ENCODE data around the gene RBM12. TPM values are rescaled to one million over a fixed set of nuclear protein-coding genes. Genes with fewer than 3 reads are reported as not detected.

The RBM12 gene
- total and polyA plus RNA-seq, 7 experiments from 2014 or later = 48.9 to 122 (median 113) TPM

- DNase-seq (peak; percentile 71 to 87 (median 82)), ATAC-seq (peak; percentile 92)
- peaks cover 9 to 39% (median 15%) of the 10 kb centered on the region in 3 experiments for H3K36me3 ChIP-seq (ENCODE audit: control insufficient read depth in 2 of 3, insufficient read depth in 3 of 3, low read length in 3 of 3)
- peak within 1 kb of the TSS; percentile 87 for H3K27ac ChIP-seq (ENCODE audit: low read depth, low read length)
- peak within 1 kb of the TSS; percentile 95 to 99 (median 97) for H3K27ac Mint-ChIP-seq
- intact Hi-C loops (cut with micrococcal nuclease) = loop anchor here (1.0 to 2.0 kb wide), 9 partner anchors 35 to 244 kb away; partner anchors contain the start of genes CPNE1 (in 2 of the 2), PHF20 (in 2 of the 2), RBM12 (in 2 of the 2) and RBM39 (in 2 of the 2)
- peaks cover 0 to 18% (median 0%) of the 10 kb centered on the region in 11 donors for H3K9me3 Mint-ChIP-seq
- ChIA-PET CTCF (interaction anchor here (0.6 to 1.5 kb wide), 3 partner anchors 98 to 186 kb away, joined by 3 read pairs; no protein-coding TSS in a partner anchor), POLR2A (interaction anchor here (0.6 to 8.5 kb wide), 21 partner anchors 12 to 462 kb away, joined by 3 to 85 read pairs (median 4); partner anchors contain the start of genes CEP250, PHF20, RBM39 and SCAND1)
- H3K4me3 Mint-ChIP-seq = peak within 1 kb of the TSS; percentile 90 to 99 (median 98)
- H3K9me3 ChIP-seq (ENCODE audit: control insufficient read depth in 2 of 3, low read length in 3 of 3) = no peaks in the 10 kb centered on the region
- peaks cover 13 to 16% of the 10 kb centered on the region in 2 donors for H3K4me1 ChIP-seq (ENCODE audit: control insufficient read depth in 2 of 2, insufficient read depth in 2 of 2, low read length in 2 of 2)
- peak within 1 kb of the TSS; percentile 89 for H3K4me3 ChIP-seq (ENCODE audit: low read length)
- no peaks in the 10 kb centered on the region for H3K27me3 ChIP-seq (ENCODE audit: control insufficient read depth in 2 of 2, insufficient read depth in 2 of 2, low read length in 2 of 2)
- H3K4me1 Mint-ChIP-seq = peaks cover 15 to 66% (median 52%) of the 10 kb centered on the region in 7 donors
- no peaks in the 10 kb centered on the region for H3K27me3 Mint-ChIP-seq
- H3K36me3 Mint-ChIP-seq = peaks cover 13 to 24% (median 17%) of the 10 kb centered on the region in 5 donors
Observed at GRCh38 chr20:35699127-35699956, 34.6 kb upstream of the RBM12 start, which contains the start of the genes NFS1 and ROMO1. NFS1 (minus strand) TSS chr20:35699352; CDS start chr20:35699288, 64 bp downstream. ROMO1 (plus strand) TSS chr20:35699405; CDS start chr20:35699633, 228 bp downstream.

- intact Hi-C loops (cut with micrococcal nuclease) = loop anchor here (1.0 to 2.0 kb wide), 10 partner anchors 34 to 243 kb away; partner anchors contain the start of genes CPNE1 (in 2 of the 2), PHF20 (in 2 of the 2), RBM12 (in 2 of the 2) and RBM39 (in 2 of the 2)
- Mint-ChIP-seq H3K4me3 (peak overlapping the region; percentile 90 to 99 (median 98)), H3K4me1 (peaks cover 15 to 59% (median 48%) of the 10 kb centered on the region in 7 donors), H3K9me3 (peaks cover 0 to 18% (median 0%) of the 10 kb centered on the region in 11 donors), H3K36me3 (peaks cover 6 to 20% (median 12%) of the 10 kb centered on the region in 5 donors), H3K27ac (peak overlapping the region; percentile 92 to 99 (median 95)), H3K27me3 (no peaks in the 10 kb centered on the region)
- H3K4me1 ChIP-seq (ENCODE audit: control insufficient read depth in 2 of 2, insufficient read depth in 2 of 2, low read length in 2 of 2) = peaks cover 13 to 16% of the 10 kb centered on the region in 2 donors
- H3K27me3 ChIP-seq (ENCODE audit: control insufficient read depth in 2 of 2, insufficient read depth in 2 of 2, low read length in 2 of 2) = no peaks in the 10 kb centered on the region
- no peak for DNase-seq
- H3K9me3 ChIP-seq (ENCODE audit: control insufficient read depth in 2 of 3, low read length in 3 of 3) = no peaks in the 10 kb centered on the region
- H3K4me3 ChIP-seq (ENCODE audit: low read length) = peak overlapping the region; percentile 89
- ChIA-PET POLR2A (interaction anchor here (0.6 to 8.5 kb wide), 12 partner anchors 16 to 256 kb away, joined by 3 to 85 read pairs (median 4); partner anchors contain the start of genes CEP250, PHF20, RBM39 and SCAND1), CTCF (interaction anchor here (1.5 kb wide), 1 partner anchor 187 kb away, joined by 3 read pairs; no protein-coding TSS in a partner anchor)
- H3K27ac ChIP-seq (ENCODE audit: low read depth, low read length) = peak overlapping the region; percentile 87
- peaks cover 6 to 39% (median 9%) of the 10 kb centered on the region in 3 experiments for H3K36me3 ChIP-seq (ENCODE audit: control insufficient read depth in 2 of 3, insufficient read depth in 3 of 3, low read length in 3 of 3)
- ATAC-seq = peak; percentile 26
Observed at GRCh38 chr20:35698298-35699126, 33.8 kb upstream of the RBM12 start.

DNA sequence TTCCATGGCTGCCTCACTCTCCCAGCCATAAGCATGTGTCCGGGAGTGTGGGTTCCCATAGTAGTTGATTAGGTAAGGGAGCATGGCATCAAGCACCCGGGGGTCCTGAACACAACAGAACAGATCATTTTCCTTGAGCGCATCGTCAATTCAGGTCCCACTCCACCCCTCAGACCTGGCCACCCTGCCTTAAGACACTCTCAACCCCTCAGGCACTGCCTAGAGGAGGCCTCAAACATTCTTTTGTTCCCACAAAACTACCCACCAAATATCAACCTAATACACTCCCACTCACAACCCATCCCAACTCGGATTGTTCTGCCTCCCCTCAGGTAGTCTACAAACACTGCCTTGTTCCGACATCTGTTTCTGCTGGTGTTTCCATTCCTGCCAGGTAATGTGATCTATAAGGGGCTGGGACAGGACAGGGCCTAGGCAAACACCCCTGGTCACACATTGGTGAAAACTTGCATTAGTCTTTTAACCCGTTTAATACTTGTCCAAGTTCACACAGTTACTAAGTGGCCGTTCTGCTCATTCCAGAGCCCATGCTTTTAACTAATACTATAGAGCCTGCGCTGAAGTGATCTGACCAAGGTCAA is 33.1 kb upstream of the RBM12 start:
- Mint-ChIP-seq H3K36me3 (peaks cover 5 to 20% (median 11%) of the 10 kb centered on the region in 5 donors), H3K9me3 (peaks cover 0 to 16% (median 0%) of the 10 kb centered on the region in 11 donors), H3K27me3 (no peaks in the 10 kb centered on the region), H3K4me3 (peak overlapping the region; percentile 90 to 99 (median 98)), H3K4me1 (peaks cover 16 to 54% (median 44%) of the 10 kb centered on the region in 7 donors), H3K27ac (peak overlapping the region; percentile 61 to 97 (median 94))
- ATAC-seq = no peak
- Histone ChIP-seq H3K27me3 (ENCODE audit: control insufficient read depth in 2 of 2, insufficient read depth in 2 of 2, low read length in 2 of 2) (no peaks in the 10 kb centered on the region), H3K9me3 (ENCODE audit: control insufficient read depth in 2 of 3, low read length in 3 of 3) (no peaks in the 10 kb centered on the region), H3K36me3 (ENCODE audit: control insufficient read depth in 2 of 3, insufficient read depth in 3 of 3, low read length in 3 of 3) (peaks cover 4 to 45% (median 9%) of the 10 kb centered on the region in 3 experiments), H3K4me3 (ENCODE audit: low read length) (peak overlapping the region; percentile 89), H3K27ac (ENCODE audit: low read depth, low read length) (peak overlapping the region; percentile 87), H3K4me1 (ENCODE audit: control insufficient read depth in 2 of 2, insufficient read depth in 2 of 2, low read length in 2 of 2) (peaks cover 13 to 16% of the 10 kb centered on the region in 2 donors)
- ChIA-PET POLR2A (interaction anchor here (0.6 kb wide), 2 partner anchors 8 to 44 kb away, joined by 3 to 4 read pairs; partner anchors contain the start of gene RBM39), CTCF (no interaction called here)
- intact Hi-C loops (cut with micrococcal nuclease) = loop anchor here (1.0 to 2.0 kb wide), 3 partner anchors 33 to 234 kb away; partner anchors contain the start of genes PHF20 (in 2 of the 2), CPNE1 (in 1 of the 2) and RBM12 (in 1 of the 2)
- DNase-seq = no peak

DNA sequence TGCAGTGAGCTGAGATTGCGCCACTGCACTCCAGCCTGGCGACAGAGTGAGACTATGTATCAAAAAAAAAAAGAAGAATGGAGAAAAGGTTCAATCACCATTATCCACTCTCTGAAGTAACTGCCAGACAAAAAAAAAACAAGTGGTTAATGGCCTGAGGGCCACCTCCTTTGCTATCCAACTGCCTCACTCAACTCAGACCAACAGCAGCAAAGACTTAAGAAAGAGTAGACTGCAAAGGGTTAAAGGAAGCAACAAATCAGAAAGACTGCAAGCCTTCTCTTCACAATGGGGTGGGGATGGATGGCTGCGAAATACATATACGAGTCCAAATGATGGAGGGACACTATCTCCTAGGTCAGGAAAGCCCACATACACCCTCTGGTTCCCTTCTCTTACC is 31.3 kb upstream of the RBM12 start:
- H3K36me3 ChIP-seq (ENCODE audit: control insufficient read depth in 2 of 3, insufficient read depth in 3 of 3, low read length in 3 of 3) = peaks cover 0 to 44% (median 9%) of the 10 kb centered on the region in 3 experiments
- no peak for DNase-seq
- Mint-ChIP-seq H3K4me1 (peaks cover 16 to 45% (median 38%) of the 10 kb centered on the region in 7 donors), H3K27ac (peak overlapping the region in 2 of 9 donors; percentile 51 to 65), H3K36me3 (peaks cover 5 to 17% (median 11%) of the 10 kb centered on the region in 5 donors), H3K4me3 (peak overlapping the region in 3 of 10 donors; percentile 9 to 40 (median 25)), H3K27me3 (no peaks in the 10 kb centered on the region), H3K9me3 (peaks cover 0 to 16% (median 0%) of the 10 kb centered on the region in 11 donors)
- H3K27ac ChIP-seq (ENCODE audit: low read depth, low read length) = no peak overlapping the region
- no peaks in the 10 kb centered on the region for H3K27me3 ChIP-seq (ENCODE audit: control insufficient read depth in 2 of 2, insufficient read depth in 2 of 2, low read length in 2 of 2)
- ATAC-seq = no peak
- H3K4me1 ChIP-seq (ENCODE audit: control insufficient read depth in 2 of 2, insufficient read depth in 2 of 2, low read length in 2 of 2) = peaks cover 13 to 16% of the 10 kb centered on the region in 2 donors
- POLR2A ChIA-PET = interaction anchor here (0.6 to 1.6 kb wide), 2 partner anchors 16 to 31 kb away, joined by 4 to 5 read pairs; partner anchors contain the start of genes CPNE1 and RBM12
- intact Hi-C loops (cut with micrococcal nuclease) = no loop called here
- no peak overlapping the region for H3K4me3 ChIP-seq (ENCODE audit: low read length)
- CTCF ChIA-PET = no interaction called here
- no peaks in the 10 kb centered on the region for H3K9me3 ChIP-seq (ENCODE audit: control insufficient read depth in 2 of 3, low read length in 3 of 3)

DNA sequence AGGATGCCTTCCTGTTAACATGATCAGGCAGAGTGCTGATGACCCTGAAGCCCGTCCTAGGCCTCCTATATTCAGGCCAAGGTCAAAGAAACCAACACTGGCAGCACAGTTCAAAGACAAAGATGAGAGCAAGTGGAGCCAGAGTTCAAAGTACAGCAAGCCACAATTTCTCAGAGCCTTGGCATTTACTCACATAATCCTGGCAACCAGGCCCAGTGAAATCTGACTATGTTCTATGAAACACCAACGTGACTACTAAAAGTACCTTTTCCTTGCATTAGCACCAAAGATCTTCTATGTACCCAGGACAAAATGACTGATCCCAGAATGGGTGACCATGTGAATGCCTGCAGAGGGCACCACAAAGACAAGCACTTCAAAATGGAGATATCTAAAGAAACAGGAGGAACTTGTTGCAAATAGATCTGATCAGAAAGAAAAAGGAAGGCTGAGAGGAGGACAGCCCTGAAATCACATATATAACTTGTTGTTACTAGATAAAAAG is 30.6 kb upstream of the RBM12 start:
- H3K36me3 Mint-ChIP-seq = peaks cover 5 to 20% (median 17%) of the 10 kb centered on the region in 5 donors
- H3K27ac Mint-ChIP-seq = peak overlapping the region in 4 of 9 donors; percentile 2 to 83 (median 44)

More for the DNA sequence above, 30.6 kb upstream of the RBM12 start:
- Mint-ChIP-seq H3K27me3 (no peaks in the 10 kb centered on the region), H3K4me1 (peaks cover 16 to 39% (median 37%) of the 10 kb centered on the region in 7 donors), H3K9me3 (peaks cover 0 to 12% (median 0%) of the 10 kb centered on the region in 11 donors), H3K4me3 (no peak overlapping the region)
- intact Hi-C loops (cut with micrococcal nuclease) = no loop called here
- ChIA-PET CTCF (no interaction called here), POLR2A (no interaction called here)
- Histone ChIP-seq H3K27me3 (ENCODE audit: control insufficient read depth in 2 of 2, insufficient read depth in 2 of 2, low read length in 2 of 2) (no peaks in the 10 kb centered on the region), H3K4me3 (ENCODE audit: low read length) (no peak overlapping the region), H3K36me3 (ENCODE audit: control insufficient read depth in 2 of 3, insufficient read depth in 3 of 3, low read length in 3 of 3) (peaks cover 0 to 49% (median 9%) of the 10 kb centered on the region in 3 experiments), H3K4me1 (ENCODE audit: control insufficient read depth in 2 of 2, insufficient read depth in 2 of 2, low read length in 2 of 2) (peaks cover 12 to 14% of the 10 kb centered on the region in 2 donors), H3K27ac (ENCODE audit: low read depth, low read length) (no peak overlapping the region), H3K9me3 (ENCODE audit: control insufficient read depth in 2 of 3, low read length in 3 of 3) (no peaks in the 10 kb centered on the region)
- no peak for ATAC-seq
- DNase-seq = no peak

Measured in naive thymus-derived CD4-positive, alpha-beta T cell (primary cell).